H1 (cell line): ENCODE data around the gene LTC4S. TPM values are rescaled to one million over a fixed set of nuclear protein-coding genes. Genes with fewer than 3 reads are reported as not detected.

ENCODE experiments used
- CTCF ChIA-PET: fragments of 300-600 bp; sonication (Branson Sonifier 250); formaldehyde crosslinking; loops from one replicate; lab custom pipeline; 2021; ENCODE audit not compliant: partially characterized antibody; lab: Charles Lee
- POLR2A ChIA-PET: fragments of 300-600 bp; sonication (Branson Sonifier 250); formaldehyde crosslinking; loops from one replicate; lab custom pipeline; 2021; ENCODE audit warnings: inconsistent platforms; ENCODE audit not compliant: partially characterized antibody; lab: Charles Lee
- DNase-seq, 2 experiments: peaks; one replicate each; pipeline versions ENCODE4 v3.0.0 to v3.0.0-alpha.2; 2010 to 2022; ENCODE audit warnings: low spot score in 2 of 2, low read depth in 1 of 2, mixed read lengths in 1 of 2
- FAIRE-seq: peaks from 2 replicates; lab custom pipeline; 2011; peaks lifted over from hg19 to GRCh38; lab: Jason Lieb, UNC
- H2AFZ ChIP-seq: 2 replicates; pipeline ENCODE4 v1.8.1; 2012; ENCODE audit warnings: low read length, inconsistent platforms
- H2AK5ac ChIP-seq: 2 replicates; pipeline ENCODE4 v1.6.1; 2013; ENCODE audit warnings: low read depth, low read length
- H2BK120ac ChIP-seq: replicated peaks from 2 replicates; pipeline ENCODE3; 2013; ENCODE audit warnings: low read depth, low read length, inconsistent platforms
- H2BK12ac ChIP-seq: 2 replicates; pipeline ENCODE4 v1.6.1; 2013; ENCODE audit warnings: low read depth, low read length
- H2BK15ac ChIP-seq: 2 replicates; pipeline ENCODE4 v1.6.1; 2013; ENCODE audit warnings: low read length
- H2BK20ac ChIP-seq: 2 replicates; pipeline ENCODE4 v1.6.1; 2013; ENCODE audit warnings: low read length
- H2BK5ac ChIP-seq: 2 replicates; pipeline ENCODE4 v1.6.1; 2013; ENCODE audit warnings: low read depth, low read length
- H3K14ac ChIP-seq: 2 replicates; pipeline ENCODE4 v1.6.1; 2013; ENCODE audit warnings: inconsistent platforms; ENCODE audit not compliant: insufficient read length
- H3K18ac ChIP-seq: 2 replicates; pipeline ENCODE4 v1.6.1; 2013; ENCODE audit warnings: low read length; ENCODE audit errors: extremely low read depth
- H3K23ac ChIP-seq: 2 replicates; pipeline ENCODE4 v1.6.1; 2013; ENCODE audit warnings: inconsistent platforms; ENCODE audit not compliant: insufficient read length
- H3K23me2 ChIP-seq: 2 replicates; pipeline ENCODE4 v1.6.1; 2013; ENCODE audit warnings: low read depth, low read length
- H3K27ac ChIP-seq: 2 replicates; pipeline ENCODE4 v1.6.1; 2011; ENCODE audit warnings: low read depth, low read length, inconsistent platforms
- H3K27me3 ChIP-seq, 4 experiments: replicated peaks in 1 of 4; 1 replicate in 1 of 4; 2 replicates in 3 of 4; pipeline versions ENCODE4 v1.6.1 to v1.8.1; 2011 to 2013; ENCODE audit warnings: low read length in 3 of 4, mild to moderate bottlenecking in 3 of 4, inconsistent platforms in 2 of 4, mixed read lengths in 2 of 4, moderate library complexity in 1 of 4; ENCODE audit not compliant: control insufficient read depth in 3 of 4, insufficient read depth in 3 of 4; ENCODE audit errors: extremely low read depth in 1 of 4
- H3K36me3 ChIP-seq, 4 experiments: 2 replicates each; pipeline versions ENCODE4 v1.6.1 to v1.8.1; 2011 to 2013; ENCODE audit warnings: mild to moderate bottlenecking in 4 of 4, low read length in 3 of 4, moderate library complexity in 2 of 4, control low read depth in 1 of 4, inconsistent platforms in 1 of 4; ENCODE audit not compliant: insufficient read depth in 4 of 4, control insufficient read depth in 2 of 4
- H3K4ac ChIP-seq: replicated peaks from 2 replicates; pipeline ENCODE3; 2013; ENCODE audit warnings: low read length, low read depth, mixed read lengths, inconsistent platforms; ENCODE audit not compliant: insufficient read length
- H3K4me1 ChIP-seq, 4 experiments: replicated peaks in 1 of 4; 1 replicate in 1 of 4; 2 replicates in 3 of 4; pipeline versions ENCODE4 v1.6.1 to v1.8.1; 2011 to 2013; ENCODE audit warnings: low read length in 3 of 4, inconsistent platforms in 2 of 4, mixed read lengths in 1 of 4; ENCODE audit not compliant: insufficient read depth in 4 of 4, control insufficient read depth in 3 of 4
- H3K4me2 ChIP-seq, 2 experiments: 2 replicates each; pipeline versions ENCODE4 v1.6.1 to v1.8.1; 2011 to 2013; ENCODE audit warnings: low read depth in 2 of 2, low read length in 2 of 2, control low read depth in 1 of 2, inconsistent platforms in 1 of 2, mild to moderate bottlenecking in 1 of 2; ENCODE audit not compliant: insufficient read depth in 1 of 2
- H3K4me3 ChIP-seq, 4 experiments: fragments of 200-600, 300-600 bp in 1 of 4; sonication (generic), shearing (Covaris generic), sonication (Bioruptor Twin) in 1 of 4; 2 replicates each; pipeline versions ENCODE4 v1.5.1 to v1.8.1; 2011 to 2016; ENCODE audit warnings: low read length in 4 of 4, low read depth in 3 of 4, control low read depth in 2 of 4, inconsistent platforms in 2 of 4, mild to moderate bottlenecking in 2 of 4, mixed read lengths in 1 of 4, moderate library complexity in 1 of 4; ENCODE audit not compliant: insufficient read depth in 2 of 4; ENCODE audit errors: extremely low read depth in 1 of 4
- H3K56ac ChIP-seq: replicated peaks from 2 replicates; pipeline ENCODE3; 2013; ENCODE audit warnings: low read depth, mild to moderate bottlenecking, mixed read lengths, low read length, inconsistent platforms; ENCODE audit not compliant: insufficient read length
- H3K79me1 ChIP-seq: 2 replicates; pipeline ENCODE4 v1.6.1; 2013; ENCODE audit warnings: low read depth, low read length, control low read depth
- H3K79me2 ChIP-seq, 2 experiments: 2 replicates each; pipeline versions ENCODE4 v1.6.1 to v1.8.1; 2012 to 2013; ENCODE audit warnings: low read length in 2 of 2, mild to moderate bottlenecking in 2 of 2, inconsistent platforms in 1 of 2; ENCODE audit not compliant: insufficient read depth in 2 of 2, control insufficient read depth in 1 of 2
- H3K9ac ChIP-seq, 4 experiments: replicated peaks in 1 of 4; 1 replicate in 1 of 4; 2 replicates in 3 of 4; pipeline versions ENCODE4 v1.6.1 to v1.8.1; 2011 to 2013; ENCODE audit warnings: low read depth in 3 of 4, low read length in 3 of 4, control low read depth in 2 of 4, mild to moderate bottlenecking in 2 of 4, moderate library complexity in 2 of 4, inconsistent platforms in 1 of 4; ENCODE audit errors: extremely low read depth in 1 of 4
- H3K9me3 ChIP-seq, 2 experiments: 2 replicates each; pipeline versions ENCODE4 v1.6.1 to v1.8.1; 2012 to 2013; ENCODE audit warnings: mild to moderate bottlenecking in 2 of 2, moderate library complexity in 2 of 2, control low read depth in 1 of 2, inconsistent platforms in 1 of 2, low read depth in 1 of 2, low read length in 1 of 2, mixed read lengths in 1 of 2; ENCODE audit not compliant: insufficient read depth in 2 of 2
- H4K20me1 ChIP-seq, 2 experiments: replicated peaks in 1 of 2; 2 replicates each; pipeline versions ENCODE3 to v1.8.1; 2011 to 2013; ENCODE audit warnings: inconsistent platforms in 2 of 2, low read length in 2 of 2, mild to moderate bottlenecking in 1 of 2; ENCODE audit not compliant: insufficient read depth in 2 of 2, control insufficient read depth in 1 of 2
- H4K5ac ChIP-seq: 2 replicates; pipeline ENCODE4 v1.6.1; 2013; ENCODE audit warnings: low read length, low read depth, mixed read lengths, inconsistent platforms; ENCODE audit not compliant: insufficient read length
- H4K8ac ChIP-seq: 2 replicates; pipeline ENCODE4 v1.8.0; 2013; ENCODE audit warnings: mild to moderate bottlenecking, moderate library complexity, low read length, inconsistent platforms; ENCODE audit not compliant: insufficient read depth; ENCODE audit errors: extremely low read depth
- H4K91ac ChIP-seq: replicated peaks from 2 replicates; pipeline ENCODE3; 2013; ENCODE audit warnings: low read length, mixed read lengths, inconsistent platforms; ENCODE audit not compliant: insufficient read length
- CEBPB ChIP-seq: IDR thresholded peaks from 2 replicates; pipeline ENCODE4 v1.6.1; 2012; ENCODE audit warnings: low read depth, low read length
- CTBP2 ChIP-seq: IDR thresholded peaks from 2 replicates; pipeline ENCODE4 v1.7.0; 2011; ENCODE audit warnings: borderline replicate concordance, mild to moderate bottlenecking, moderate library complexity, mixed read lengths, low read length; ENCODE audit not compliant: insufficient read depth, insufficient read length
- WGBS, 2 experiments: shearing (Covaris generic) in 1 of 2; methylation state at CpG; one replicate each; pipeline versions ENCODE4 v1.1.6 to v1.1.7; 2013 to 2015; ENCODE audit warnings: low lambda C conversion rate in 2 of 2, mixed read lengths in 2 of 2, inconsistent platforms in 1 of 2, low coverage in 1 of 2, missing lambda C conversion rate in 1 of 2; ENCODE audit not compliant: insufficient replicate concordance in 2 of 2, insufficient coverage in 1 of 2, insufficient read length in 1 of 2; ENCODE audit errors: extremely low coverage in 1 of 2, missing lambda C conversion rate in 1 of 2; 5-methylcytosine and 5-hydroxymethylcytosine counted together
- polyA plus RNA-seq, 7 experiments: library from polyadenylated mRNA; depleted of rRNA in 3 of 7; stranded (reverse) in 5 of 7; unstranded in 2 of 7; fragments of >200 nt in 5 of 7; fragments of 200-250 nt in 2 of 7; gene quantifications; 1 replicate in 5 of 7; 2 replicates in 1 of 7; 4 replicates in 1 of 7; pipeline versions ENCODE4 v1.2.1 to v1.2.3, GENCODE V29; 2011 to 2013; ENCODE audit warnings: missing spikeins in 2 of 7, mixed read lengths in 2 of 7
- total RNA-seq: library from RNA; stranded (reverse); fragmentation: NEBNext Ultra II Directional; extraction: Animal tissue kit (Norgen Biotek cat#: 25700); gene quantifications from 2 replicates; pipeline ENCODE4 v1.2.1, GENCODE V29; 2021
- TF ChIP-seq, protein P1 (sequence below): IDR thresholded peaks from 2 replicates; pipeline ENCODE4 v1.6.1; 2011; ENCODE audit warnings: low read length, improper control_type of control experiment

Gene LTC4S
- total and polyA plus RNA-seq, 2 of the 8 experiments (the other 6 are each of a cell fraction or from before 2014, with no cell fraction given), result 2.2 to 3.7 TPM

DNA sequence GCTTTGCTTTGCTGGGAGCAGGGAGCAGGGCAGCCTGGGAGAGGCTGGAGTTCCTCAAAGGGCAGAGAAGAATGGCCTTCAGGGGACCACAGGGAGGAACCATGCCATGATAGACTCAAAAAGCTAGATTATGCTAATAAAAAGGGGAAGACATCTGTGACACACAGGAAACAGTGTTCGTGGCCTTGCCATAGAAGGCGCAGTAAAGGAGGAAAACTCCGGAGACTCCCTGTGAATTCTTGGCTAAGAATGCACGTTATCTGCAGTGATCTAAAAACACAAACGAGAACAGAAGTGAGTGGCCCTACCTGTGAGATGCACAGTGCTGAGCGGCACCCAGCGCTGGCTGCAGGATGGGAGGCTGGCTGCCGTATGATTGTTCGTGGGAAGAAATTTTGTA is 15.9 kb upstream of the LTC4S start:
- Histone ChIP-seq H3K36me3 (peaks cover 11 to 36% (median 29%) of the 10 kb centered on the region in 4 experiments; a peak in 6 of 8 replicates), H2BK15ac (no peak overlapping the region), H3K27ac (no peak overlapping the region), H4K5ac (no peak overlapping the region), H3K9me3 (no peaks in the 10 kb centered on the region), H4K20me1 (peaks cover 0 to 2% of the 10 kb centered on the region in 2 experiments), H2AK5ac (no peak overlapping the region), H2BK120ac (no peak overlapping the region), H3K18ac (no peak overlapping the region), H2BK5ac (no peak overlapping the region), H3K14ac (no peak overlapping the region), H3K79me2 (no peaks in the 10 kb centered on the region), H2AFZ (no peak overlapping the region), H3K23me2 (no peaks in the 10 kb centered on the region), H3K23ac (no peak overlapping the region), H3K56ac (no peak overlapping the region), H3K27me3 (no peaks in the 10 kb centered on the region), H3K79me1 (no peaks in the 10 kb centered on the region; the same call in 1 of the 2 replicates), H4K8ac (no peak overlapping the region), H3K4me2 (no peak overlapping the region), H3K9ac (no peak overlapping the region), H2BK20ac (no peak overlapping the region), H4K91ac (no peak overlapping the region), H3K4me1 (no peaks in the 10 kb centered on the region), H3K4ac (no peak overlapping the region), H3K4me3 (no peak overlapping the region), H2BK12ac (no peak overlapping the region)
- DNase-seq (no peak), FAIRE-seq (no peak)
- ChIA-PET CTCF (interaction anchor here (0.7 to 6.7 kb wide), 7 partner anchors 10 to 45 kb away, joined by 3 to 53 read pairs (median 6); partner anchors contain the start of genes LTC4S and MAML1), POLR2A (interaction anchor here (0.7 to 2.2 kb wide), 6 partner anchors 10 to 1570 kb away, joined by 3 to 10 read pairs (median 3); no protein-coding TSS in a partner anchor)
- 87% methylated on average over 9 of the region's 9 CpGs; no CpG with 5 or more reads in 1 of the 2 experiments for WGBS, 2 experiments
- TF ChIP-seq CEBPB (no peak), CTBP2 (no peak)
- TF ChIP-seq, protein P1, sequence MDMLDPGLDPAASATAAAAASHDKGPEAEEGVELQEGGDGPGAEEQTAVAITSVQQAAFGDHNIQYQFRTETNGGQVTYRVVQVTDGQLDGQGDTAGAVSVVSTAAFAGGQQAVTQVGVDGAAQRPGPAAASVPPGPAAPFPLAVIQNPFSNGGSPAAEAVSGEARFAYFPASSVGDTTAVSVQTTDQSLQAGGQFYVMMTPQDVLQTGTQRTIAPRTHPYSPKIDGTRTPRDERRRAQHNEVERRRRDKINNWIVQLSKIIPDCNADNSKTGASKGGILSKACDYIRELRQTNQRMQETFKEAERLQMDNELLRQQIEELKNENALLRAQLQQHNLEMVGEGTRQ, result no peak
